RCC 7860 (cell line): ENCODE data around the gene RHAG.

Experiments
- DNase-seq: peaks from one replicate; pipeline ENCODE4 v3.0.0-alpha.2; 2015; ENCODE audit warnings: low spot score
- FAIRE-seq: peaks from 2 replicates; lab custom pipeline; 2012; peaks lifted over from hg19 to GRCh38; lab: Jason Lieb, UNC

RHAG gene

GRCh38 chr6:49565855-49566254, 70.8 kb downstream of the RHAG start:
- FAIRE-seq = no peak

GRCh38 chr6:49565261-49565660, 71.4 kb downstream of the RHAG start:
- no peak for FAIRE-seq

More at GRCh38 chr6:49565855-49566254, 70.8 kb downstream of the RHAG start:
- no peak for DNase-seq

GRCh38 chr6:49564552-49564951, 72.1 kb downstream of the RHAG start:
- no peak for DNase-seq
- FAIRE-seq = no peak

More at GRCh38 chr6:49565261-49565660, 71.4 kb downstream of the RHAG start:
- no peak for DNase-seq

- FAIRE-seq (no peak), DNase-seq (no peak)
Observed at GRCh38 chr6:49563006-49563886, 73.4 kb downstream of the RHAG start.

- no peak for DNase-seq
- FAIRE-seq = no peak
Observed at GRCh38 chr6:49558238-49558637, 78.4 kb downstream of the RHAG start.

- DNase-seq (no peak), FAIRE-seq (no peak)
Observed at GRCh38 chr6:49557177-49557576, 79.5 kb downstream of the RHAG start.

- peak; percentile 64 for DNase-seq
- FAIRE-seq = peak; percentile 87
Observed at GRCh38 chr6:49556429-49556837, 80.2 kb downstream of the RHAG start.

GRCh38 chr6:49555951-49556350, 80.7 kb downstream of the RHAG start:
- no peak for DNase-seq
- no peak for FAIRE-seq
